Measurements from ENCODE around the gene ACTA1.
"Not testable (repeated sequence)": the region's sequence is repeated elsewhere in the genome, so short reads cannot be mapped to it uniquely, and the experiment has no call there.

The ACTA1 gene

DNA sequence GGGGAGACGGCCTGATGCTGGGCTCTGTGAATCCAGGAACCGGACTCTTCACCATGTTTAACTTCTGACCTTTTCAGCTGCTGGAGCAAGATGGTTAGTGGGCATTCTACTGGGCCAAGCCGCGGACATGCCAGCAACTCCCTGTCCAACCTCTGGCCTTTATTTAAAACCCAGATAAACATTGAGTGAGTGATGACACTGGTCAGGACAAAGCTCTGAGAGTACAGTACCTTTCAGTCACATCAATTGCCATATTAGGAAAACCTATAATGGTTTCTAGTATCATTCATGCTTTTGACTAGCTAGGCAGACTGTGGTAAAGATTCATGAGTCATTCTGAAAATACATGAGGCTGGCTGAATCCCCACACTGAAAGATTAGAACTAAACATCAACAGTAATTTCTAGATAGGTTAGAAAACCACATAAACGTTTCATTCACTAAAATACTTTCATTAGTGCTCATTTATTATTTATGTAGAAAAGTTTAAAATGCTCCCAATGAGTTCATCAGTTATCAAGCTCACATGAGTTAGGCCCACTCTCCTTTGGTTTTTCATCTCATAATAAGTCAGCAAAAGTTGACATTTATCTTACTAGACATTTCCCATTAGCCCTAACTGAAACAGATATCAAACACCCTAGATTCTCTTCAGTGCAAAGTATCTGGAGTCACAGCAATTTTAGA is 7.1 kb upstream of the ACTA1 start:
- no peak for DNase-seq (ENCODE audit: low read depth in 2 of 2)

GRCh38 chr1:229438021-229438420 is 4.1 kb upstream of the ACTA1 start:
- no peak for DNase-seq (ENCODE audit: low read depth in 2 of 2)

GRCh38 chr1:229437443-229437842 is 3.5 kb upstream of the ACTA1 start:
- DNase-seq (ENCODE audit: low read depth in 2 of 2), result no peak

- DNase-seq (ENCODE audit: low read depth in 2 of 2), result no peak
These were observed 2.3 kb upstream of the ACTA1 start for GRCh38 chr1:229436201-229436600.

- DNase-seq (ENCODE audit: low read depth in 2 of 2), result no peak
These were observed 752 bp upstream of the ACTA1 start for GRCh38 chr1:229434641-229435051.

DNA sequence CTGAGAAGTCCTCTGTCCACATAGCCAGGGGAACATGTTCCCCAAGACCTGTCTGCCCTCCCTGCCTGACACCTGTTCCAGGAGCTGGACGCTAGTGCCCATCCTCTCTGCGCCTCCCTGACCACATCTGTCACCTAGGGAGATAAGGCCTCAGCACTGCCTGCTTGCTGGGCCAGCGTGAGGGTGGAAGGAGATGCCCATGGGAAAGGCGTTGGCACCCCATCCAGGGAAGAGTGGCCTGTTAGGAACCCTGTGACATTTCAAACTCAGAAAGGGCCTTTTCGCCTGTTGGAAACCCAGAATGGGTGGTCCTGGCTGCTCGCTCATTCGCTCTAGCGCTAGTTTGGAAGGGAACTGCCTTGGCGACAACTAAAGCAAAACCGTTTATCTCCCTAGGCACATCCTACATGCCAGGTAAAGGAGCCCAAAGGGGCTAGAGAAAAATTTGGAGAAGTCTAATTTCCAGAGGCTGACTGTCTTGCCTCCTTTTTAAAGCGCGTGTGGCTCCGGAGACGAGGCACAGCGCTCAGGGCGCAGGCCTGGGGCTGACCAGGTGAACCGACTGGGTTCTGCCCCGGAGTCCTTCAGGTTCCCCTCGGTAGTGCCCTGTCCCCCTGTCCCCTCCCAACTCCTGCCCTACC is 410 bp downstream of the ACTA1 start:
- DNase-seq (ENCODE audit: low read depth in 2 of 2), result no peak

DNA sequence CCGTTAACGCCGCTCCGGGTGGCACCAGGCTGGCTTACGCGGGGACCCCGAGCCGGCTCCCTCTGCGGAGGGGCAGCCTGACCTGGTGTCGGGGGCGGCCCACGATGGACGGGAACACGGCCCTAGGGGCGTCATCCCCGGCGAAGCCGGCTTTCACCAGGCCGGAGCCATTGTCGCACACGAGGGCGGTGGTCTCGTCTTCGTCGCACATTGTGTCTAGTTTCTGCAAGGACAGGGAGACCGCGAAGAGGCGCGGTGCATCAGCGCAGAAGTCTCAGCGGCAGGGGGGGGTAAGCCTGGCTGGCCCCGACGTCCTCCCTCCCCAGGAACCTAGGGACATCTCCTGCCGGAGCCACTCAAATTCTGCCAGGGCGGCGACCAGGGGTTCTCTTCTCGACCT is 989 bp downstream of the ACTA1 start:
- no peak for DNase-seq (ENCODE audit: low read depth in 2 of 2)

DNA sequence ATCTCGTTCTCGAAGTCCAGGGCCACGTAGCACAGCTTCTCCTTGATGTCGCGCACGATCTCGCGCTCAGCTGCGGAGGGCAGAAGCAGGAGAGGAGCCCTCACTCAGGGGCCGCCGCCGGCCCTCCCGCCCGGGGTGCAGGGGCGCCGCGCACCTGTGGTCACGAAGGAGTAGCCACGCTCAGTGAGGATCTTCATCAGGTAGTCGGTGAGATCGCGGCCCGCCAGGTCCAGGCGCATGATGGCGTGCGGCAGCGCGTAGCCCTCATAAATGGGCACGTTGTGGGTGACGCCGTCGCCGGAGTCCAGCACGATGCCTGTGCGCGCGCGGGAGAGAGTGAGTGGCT is 1.8 kb downstream of the ACTA1 start:
- no peak for DNase-seq (ENCODE audit: low read depth in 2 of 2)

GRCh38 chr1:229431284-229432115 is 2.4 kb downstream of the ACTA1 start:
- no peak for DNase-seq (ENCODE audit: low read depth in 2 of 2)

GRCh38 chr1:229430761-229431283 is 3.1 kb downstream of the ACTA1 start:
- no peak for DNase-seq (ENCODE audit: low read depth in 2 of 2)

GRCh38 chr1:229428256-229428655 is 5.6 kb downstream of the ACTA1 start:
- DNase-seq (ENCODE audit: low read depth in 2 of 2), result no peak

DNA sequence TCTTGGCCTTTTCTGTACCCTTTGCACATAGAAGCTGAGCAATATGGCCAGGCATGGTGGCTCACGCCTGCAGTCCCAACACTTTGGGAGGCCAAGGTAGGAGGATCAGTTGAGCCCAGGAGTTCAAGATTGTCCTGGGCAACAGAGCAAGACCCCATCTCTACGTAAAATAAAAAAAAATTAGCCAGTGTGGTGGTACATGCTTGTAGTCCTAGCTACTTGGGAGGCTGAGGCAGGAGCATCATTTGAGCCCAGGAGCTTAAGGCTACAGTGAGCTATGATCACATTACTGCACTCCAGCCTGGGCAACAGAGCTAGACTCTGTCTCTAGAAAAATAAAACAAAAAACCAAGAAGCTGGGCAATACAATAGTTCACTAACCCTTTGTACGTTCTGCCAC is 6.3 kb downstream of the ACTA1 start:
- DNase-seq (ENCODE audit: low read depth in 2 of 2), result no peak

DNA sequence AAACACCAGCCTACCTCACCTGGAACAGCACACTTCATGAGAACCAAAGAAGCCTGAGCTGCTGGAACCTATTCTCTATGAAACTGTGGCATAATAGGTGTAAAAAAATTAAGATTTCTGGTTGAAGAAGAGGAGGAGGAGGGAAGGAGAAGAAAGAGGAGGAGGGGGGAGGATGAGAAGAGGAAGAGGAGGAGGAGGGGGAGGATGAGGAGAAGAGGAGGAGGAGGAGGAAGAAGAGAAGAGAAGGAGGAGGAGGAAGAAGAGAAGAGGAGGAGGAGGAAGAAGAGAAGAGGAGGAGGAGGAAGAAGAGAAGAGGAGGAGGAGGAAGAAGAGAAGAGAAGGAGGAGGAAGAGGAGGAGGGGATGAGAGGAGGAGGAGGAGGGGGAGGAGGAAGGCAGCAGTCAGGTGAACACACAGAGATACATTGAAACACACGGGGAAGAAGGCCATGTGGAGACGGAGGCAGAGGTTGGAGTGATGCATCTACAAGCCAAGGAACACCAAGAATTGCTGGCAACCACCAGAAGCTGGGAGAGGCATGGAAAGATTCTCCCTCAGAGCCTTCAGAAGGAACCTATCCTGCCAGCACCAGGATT is 8.2 kb downstream of the ACTA1 start:
- DNase-seq (ENCODE audit: low read depth in 2 of 2), result no peak

- no peak for DNase-seq (ENCODE audit: low read depth in 2 of 2)
These were observed 13.1 kb downstream of the ACTA1 start for GRCh38 chr1:229420765-229421164.

DNA sequence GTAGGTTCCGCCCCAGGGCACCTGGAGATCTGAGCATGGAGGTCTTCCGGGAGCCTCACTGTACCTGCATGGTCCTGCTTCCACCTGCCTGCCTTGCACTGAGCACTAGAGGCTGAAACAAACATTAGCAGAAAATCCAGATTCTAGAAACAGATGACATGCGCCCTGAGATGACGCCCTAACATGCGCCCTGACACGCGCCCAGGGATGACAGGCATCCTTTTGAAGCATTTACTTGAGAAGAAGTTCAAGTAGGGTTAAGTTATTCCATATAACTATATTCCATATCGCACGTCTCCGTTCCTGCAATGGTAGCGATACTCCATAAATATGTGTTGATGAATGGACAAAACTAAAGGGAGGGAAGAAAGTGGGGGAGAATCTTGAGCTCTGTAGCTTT is 13.7 kb downstream of the ACTA1 start:
- no peak for DNase-seq (ENCODE audit: low read depth in 2 of 2)

DNA sequence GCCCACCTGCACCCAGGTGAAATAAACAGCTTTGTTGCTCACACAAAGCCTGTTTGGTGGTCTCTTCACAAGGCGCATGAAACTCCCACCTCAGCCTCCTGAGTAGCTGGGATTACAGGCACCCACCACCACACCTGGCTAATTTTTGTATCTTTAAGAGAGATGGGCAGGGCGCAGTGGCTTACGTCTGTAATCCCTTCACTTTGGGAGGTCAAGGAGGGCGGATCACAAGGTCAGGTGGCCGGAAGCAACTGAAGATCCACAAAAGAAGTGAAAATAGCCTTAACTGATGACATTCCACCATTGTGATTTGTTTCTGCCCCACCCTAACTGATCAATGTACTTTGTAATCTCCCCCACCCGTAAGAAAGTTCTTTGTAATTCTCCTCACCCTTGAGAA is 15.3 kb downstream of the ACTA1 start:
- DNase-seq (ENCODE audit: low read depth in 2 of 2), result not testable (repeated sequence)

GRCh38 chr1:229412810-229413209 is 21.1 kb downstream of the ACTA1 start:
- DNase-seq (ENCODE audit: low read depth in 2 of 2), result not testable (repeated sequence)

GRCh38 chr1:229412056-229412455 is 21.8 kb downstream of the ACTA1 start:
- no peak for DNase-seq (ENCODE audit: low read depth in 2 of 2)

DNA sequence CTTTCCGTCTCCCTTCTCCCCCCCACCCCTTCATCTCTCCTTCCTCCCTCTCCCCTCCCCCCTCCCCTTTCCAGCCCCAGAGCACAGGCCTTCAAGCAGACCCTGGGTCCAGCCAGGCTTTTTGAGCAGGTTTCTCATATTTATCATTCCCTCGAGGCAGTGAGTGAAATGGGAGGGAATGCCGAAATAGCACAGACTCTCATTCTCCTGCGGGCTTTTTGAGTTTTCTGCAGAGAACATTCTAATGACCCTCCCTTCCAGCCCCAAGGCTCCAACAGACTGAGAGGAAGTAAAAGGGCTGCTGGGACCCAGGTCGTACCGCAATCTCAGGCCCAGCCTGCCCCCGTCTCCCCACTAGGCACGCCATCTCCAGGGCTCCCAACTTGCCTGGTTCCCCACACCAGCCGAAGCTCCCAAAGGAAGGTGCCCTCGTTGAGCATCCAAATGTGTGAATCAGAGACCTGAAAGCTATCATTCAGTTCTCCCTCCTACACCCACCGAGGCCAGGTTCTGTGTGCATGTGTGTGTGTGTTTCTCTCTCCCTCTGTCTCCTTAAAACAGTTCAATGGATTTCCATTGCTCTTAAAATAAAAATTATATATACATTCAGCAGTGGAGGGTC is 22.3 kb downstream of the ACTA1 start:
- no peak for DNase-seq (ENCODE audit: low read depth in 2 of 2)

GRCh38 chr1:229410692-229411433 is 23.0 kb downstream of the ACTA1 start:
- no peak for DNase-seq (ENCODE audit: low read depth in 2 of 2)

GRCh38 chr1:229410370-229410691 is 23.6 kb downstream of the ACTA1 start:
- DNase-seq (ENCODE audit: low read depth in 2 of 2), result no peak
